Esophagus squamous epithelium (tissue), 5 donors: ENCODE results near the gene SPEG. TPM values are rescaled to one million over a fixed set of nuclear protein-coding genes. Genes with fewer than 3 reads are reported as not detected.

Experiments
- DNase-seq: peaks from one replicate; lab custom pipeline; 2025; lab: John Stamatoyannopoulos, UW
- H3K27ac ChIP-seq, 4 donors: fragments of 200-600 bp; sonication (generic); one replicate each; pipeline ENCODE4 v1.5.1; 2016 to 2019; ENCODE audit warnings: mild to moderate bottlenecking in 1 of 4
- H3K27me3 ChIP-seq, 4 donors: fragments of 200-600 bp; sonication (generic); 1 replicate in 3 of 4; 2 replicates in 1 of 4; pipeline versions ENCODE4 v1.5.1 to v1.6.0; 2017 to 2021; ENCODE audit warnings: antibody characterized with exemption in 1 of 4
- H3K36me3 ChIP-seq, 3 donors: fragments of 200-600 bp; sonication (generic); one replicate each; pipeline ENCODE4 v1.5.1; 2016 to 2019
- H3K4me1 ChIP-seq, 3 donors: fragments of 200-600 bp; sonication (generic); one replicate each; pipeline ENCODE4 v1.5.1; 2017 to 2019
- H3K4me3 ChIP-seq, 4 donors: fragments of 200-600 bp; sonication (generic); 1 replicate in 3 of 4; 2 replicates in 1 of 4; pipeline ENCODE4 v1.5.1; 2016 to 2019; ENCODE audit warnings: mild to moderate bottlenecking in 2 of 4, moderate library complexity in 1 of 4
- H3K9me3 ChIP-seq, 3 donors: fragments of 200-600 bp; sonication (generic); one replicate each; pipeline ENCODE4 v1.5.1; 2016 to 2019
- CTCF ChIP-seq, 6 experiments: fragments of 450-650 bp in 4 of 6; fragments of 200-600 bp in 2 of 6; sonication (generic) in 2 of 6; IDR thresholded peaks; one replicate each; pipeline ENCODE4 v1.5.1; 2016 to 2019; ENCODE audit warnings: antibody characterized with exemption in 6 of 6, mild to moderate bottlenecking in 4 of 6, moderate library complexity in 4 of 6
- POLR2A ChIP-seq, 4 donors: fragments of 450-650 bp; IDR thresholded peaks; one replicate each; pipeline ENCODE4 v1.6.1; 2017; ENCODE audit warnings: antibody characterized with exemption in 4 of 4, mild to moderate bottlenecking in 4 of 4, moderate library complexity in 3 of 4
- WGBS, 2 donors: methylation state at CpG; one replicate each; pipeline ENCODE4 v1.1.5; 2018; 5-methylcytosine and 5-hydroxymethylcytosine counted together
- intact Hi-C: fragments of 100-400 bp; cut with DNase I; formaldehyde crosslinking; loops from one replicate; pipeline ENCODE4 v1.15.0; 2022
- total RNA-seq, 4 donors: library from RNA; depleted of rRNA; stranded (reverse); fragments of >200 nt; gene quantifications; one replicate each; pipeline ENCODE4 v1.1.0, GENCODE V29; 2016
- donor health status: DM: yes; HTN: yes; CAD: no.

The SPEG gene
- total RNA-seq, 4 donors from 2014 or later, result 3.8 to 29.0 (median 5.0) TPM

GRCh38 chr2:219465659-219466561, 31.3 kb downstream of the SPEG start:
- Histone ChIP-seq H3K27me3 (peaks cover 0 to 4% (median 0%) of the 10 kb centered on the region in 4 donors), H3K4me3 (no peak overlapping the region), H3K9me3 (no peaks in the 10 kb centered on the region), H3K4me1 (peaks cover 0 to 28% (median 6%) of the 10 kb centered on the region in 3 donors), H3K27ac (peak overlapping the region in 1 of 4 donors; percentile 0), H3K36me3 (peaks cover 0 to 12% (median 0%) of the 10 kb centered on the region in 3 donors)
- no peak for DNase-seq
- intact Hi-C loops, result no loop called here
- WGBS, 2 donors, result 71 to 84% methylated on average over 19 to 35 of the region's 47 CpGs
- TF ChIP-seq POLR2A (IDR thresholded peaks at IDR 0.05) (no peak), CTCF (IDR thresholded peaks at IDR 0.05) (no peak)

DNA sequence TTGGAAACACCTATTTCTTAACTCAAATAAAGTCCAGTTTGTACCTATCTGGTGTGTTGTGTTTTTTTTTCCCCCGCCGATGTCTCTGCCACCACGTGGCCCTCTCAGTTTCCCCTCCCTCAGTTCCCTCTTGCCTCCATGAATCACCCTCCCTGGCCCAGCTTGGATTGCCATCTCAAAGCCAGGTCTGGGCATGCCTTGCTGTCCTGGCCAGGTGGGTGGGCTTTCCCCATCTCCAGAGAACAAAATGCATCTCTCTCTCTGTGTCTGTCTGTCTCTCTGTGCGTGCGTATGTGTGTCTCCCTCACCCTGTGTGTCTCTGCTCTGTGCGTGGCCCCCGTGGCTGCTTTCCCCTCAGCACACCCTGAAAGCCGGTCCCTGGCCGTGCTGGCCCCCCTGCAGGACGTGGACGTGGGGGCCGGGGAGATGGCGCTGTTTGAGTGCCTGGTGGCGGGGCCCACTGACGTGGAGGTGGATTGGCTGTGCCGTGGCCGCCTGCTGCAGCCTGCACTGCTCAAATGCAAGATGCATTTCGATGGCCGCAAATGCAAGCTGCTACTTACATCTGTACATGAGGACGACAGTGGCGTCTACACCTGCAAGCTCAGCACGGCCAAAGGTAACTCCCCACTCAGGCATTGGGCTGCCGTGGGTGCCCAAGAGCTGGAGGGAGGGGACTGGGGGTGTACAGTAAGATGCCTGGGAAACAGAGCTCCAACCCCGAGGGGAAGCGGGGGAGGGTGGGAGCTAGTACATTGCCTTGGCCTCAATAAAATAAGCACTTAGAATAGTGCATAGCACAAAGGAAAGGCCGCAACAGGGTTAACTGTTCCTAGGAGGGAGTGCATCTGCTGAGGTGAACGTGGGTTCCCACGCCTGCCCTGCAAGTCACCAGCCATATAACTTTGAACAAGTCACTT, 32.4 kb downstream of the SPEG start:
- Histone ChIP-seq H3K4me1 (peaks cover 0 to 17% (median 3%) of the 10 kb centered on the region in 3 donors), H3K36me3 (peaks cover 0 to 12% (median 0%) of the 10 kb centered on the region in 3 donors), H3K4me3 (no peak overlapping the region), H3K27ac (peak overlapping the region in 2 of 4 donors; percentile 0 to 34), H3K27me3 (no peaks in the 10 kb centered on the region), H3K9me3 (no peaks in the 10 kb centered on the region)
- no peak for DNase-seq
- WGBS, 2 donors, result 48 to 62% methylated on average over 10 of the region's 28 CpGs
- no peak for TF ChIP-seq POLR2A (IDR thresholded peaks at IDR 0.05)
- no peak for TF ChIP-seq CTCF (IDR thresholded peaks at IDR 0.05)
- intact Hi-C loops, result no loop called here

GRCh38 chr2:219467736-219468075, 33.1 kb downstream of the SPEG start:
- Histone ChIP-seq H3K9me3 (no peaks in the 10 kb centered on the region), H3K27ac (peak overlapping the region in 2 of 4 donors; percentile 14 to 21), H3K36me3 (peaks cover 0 to 12% (median 0%) of the 10 kb centered on the region in 3 donors), H3K4me1 (peaks cover 0 to 15% (median 3%) of the 10 kb centered on the region in 3 donors), H3K27me3 (peaks cover 0 to 1% (median 0%) of the 10 kb centered on the region in 4 donors), H3K4me3 (no peak overlapping the region)
- no peak for TF ChIP-seq CTCF (IDR thresholded peaks at IDR 0.05)
- no peak for TF ChIP-seq POLR2A (IDR thresholded peaks at IDR 0.05)
- intact Hi-C loops, result no loop called here
- WGBS, 2 donors, result 67% methylated on average over 2 of the region's 2 CpGs
- DNase-seq, result no peak

DNA sequence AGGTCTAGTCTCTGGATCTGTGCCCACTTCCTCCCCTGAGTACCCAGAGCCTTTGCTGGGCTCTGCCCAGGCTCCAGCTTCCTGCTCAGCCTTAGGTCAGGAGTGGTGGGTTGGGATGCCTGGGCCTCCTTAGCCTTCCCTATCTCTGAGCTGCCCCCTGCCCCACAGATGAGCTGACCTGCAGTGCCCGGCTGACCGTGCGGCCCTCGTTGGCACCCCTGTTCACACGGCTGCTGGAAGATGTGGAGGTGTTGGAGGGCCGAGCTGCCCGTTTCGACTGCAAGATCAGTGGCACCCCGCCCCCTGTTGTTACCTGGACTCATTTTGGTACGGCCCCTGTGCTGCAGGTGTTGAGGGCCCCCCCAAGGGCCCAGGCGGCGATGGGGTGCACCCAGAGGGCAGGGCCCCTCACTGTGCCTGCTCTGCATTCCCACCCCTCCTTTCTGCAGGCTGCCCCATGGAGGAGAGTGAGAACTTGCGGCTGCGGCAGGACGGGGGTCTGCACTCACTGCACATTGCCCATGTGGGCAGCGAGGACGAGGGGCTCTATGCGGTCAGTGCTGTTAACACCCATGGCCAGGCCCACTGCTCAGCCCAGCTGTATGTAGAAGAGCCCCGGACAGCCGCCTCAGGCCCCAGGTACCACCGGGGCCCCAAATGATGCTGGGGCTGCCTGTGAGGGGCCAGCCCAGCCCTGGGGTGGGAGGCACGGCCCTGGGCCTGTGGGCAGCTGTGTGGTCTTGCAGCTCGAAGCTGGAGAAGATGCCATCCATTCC, 34.0 kb downstream of the SPEG start:
- Histone ChIP-seq H3K4me1 (peaks cover 0 to 15% (median 3%) of the 10 kb centered on the region in 3 donors), H3K4me3 (no peak overlapping the region), H3K27me3 (peaks cover 0 to 10% (median 0%) of the 10 kb centered on the region in 4 donors), H3K36me3 (peaks cover 0 to 12% (median 0%) of the 10 kb centered on the region in 3 donors), H3K27ac (peak overlapping the region in 2 of 4 donors; percentile 21 to 28), H3K9me3 (no peaks in the 10 kb centered on the region)
- 87 to 100% methylated on average over 3 of the region's 23 CpGs for WGBS, 2 donors
- no peak for TF ChIP-seq POLR2A (IDR thresholded peaks at IDR 0.05)
- no peak for TF ChIP-seq CTCF (IDR thresholded peaks at IDR 0.05)
- no peak for DNase-seq
- intact Hi-C loops, result no loop called here
